ENCODE measurements around the gene AKR1D1.
A peak's percentile ranks its signal among the peaks of the same experiment; 100 is the strongest.

DNA sequence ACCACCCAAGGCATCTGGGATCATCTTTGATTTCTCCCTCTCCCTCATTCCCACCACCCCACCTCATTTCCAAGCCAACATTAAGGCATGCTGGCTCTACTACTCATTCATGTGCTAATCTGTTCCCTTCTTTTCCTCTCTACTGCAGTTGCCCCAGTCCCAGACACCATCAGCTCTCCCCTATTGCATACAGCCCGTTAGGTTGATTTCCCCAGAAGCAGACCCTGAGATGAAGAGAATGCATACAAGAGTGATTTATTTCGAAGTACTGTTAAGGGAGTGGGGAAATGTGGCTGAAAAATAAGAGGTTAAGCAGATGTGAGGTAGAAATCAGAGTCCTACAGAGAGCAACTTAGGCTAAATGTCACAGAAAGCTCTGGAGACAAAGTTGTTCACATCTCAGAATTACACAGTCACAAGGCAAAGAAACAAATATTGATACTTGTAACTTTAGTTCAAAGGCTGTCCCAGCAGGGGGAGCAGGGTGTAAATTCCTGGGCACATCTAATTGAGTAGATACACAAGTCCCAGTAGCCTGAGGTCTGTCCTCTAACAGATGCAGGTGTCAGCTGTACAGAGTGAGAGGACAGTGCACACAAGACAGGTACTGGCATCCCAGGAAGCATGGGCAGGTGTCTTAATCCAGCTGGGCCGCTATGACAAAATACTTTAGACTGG, 20.9 kb downstream of the AKR1D1 start:
- TF ChIP-seq CTCF (conservative IDR thresholded peaks at IDR 0.05) = peak; percentile 74
- no peak for TF ChIP-seq ZFX (IDR thresholded peaks at IDR 0.05)

Data from C4-2B (cell line).